Measurements from ENCODE around the gene CACNA1C.

DNA sequence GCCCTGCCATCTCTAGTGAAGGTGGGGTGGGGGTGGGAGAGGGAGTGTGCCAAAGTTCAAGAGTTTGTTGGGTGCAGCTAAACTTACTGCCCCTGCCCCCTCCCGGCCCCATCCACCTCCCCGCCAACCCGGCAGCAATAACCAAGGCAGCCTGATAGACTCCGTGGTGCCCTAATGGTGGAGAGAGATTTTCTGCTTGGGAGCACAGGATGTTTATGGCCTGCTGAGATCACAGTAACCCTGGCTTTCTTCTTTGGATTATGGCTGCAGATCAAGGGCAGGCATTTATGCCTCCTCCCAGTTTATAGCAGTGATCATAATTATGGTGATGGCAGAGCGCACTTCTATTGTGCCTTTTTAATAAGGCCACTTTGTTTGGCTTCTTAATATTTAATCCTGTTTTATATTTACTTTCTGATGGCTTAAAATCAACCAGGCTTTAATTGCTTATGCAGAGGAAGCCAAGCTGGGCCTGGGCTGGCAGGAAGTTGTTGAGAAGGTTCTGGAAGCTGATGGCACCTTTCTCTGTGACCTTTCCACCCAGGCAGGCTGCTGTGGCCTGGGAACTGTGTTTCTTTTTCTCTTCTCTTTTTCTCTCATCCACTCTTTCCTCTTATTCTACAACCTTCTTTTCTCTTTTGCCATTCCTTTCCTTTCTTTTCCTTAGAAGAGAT lies 485.2 kb downstream of the CACNA1C start:
- TF ChIP-seq, protein P1, sequence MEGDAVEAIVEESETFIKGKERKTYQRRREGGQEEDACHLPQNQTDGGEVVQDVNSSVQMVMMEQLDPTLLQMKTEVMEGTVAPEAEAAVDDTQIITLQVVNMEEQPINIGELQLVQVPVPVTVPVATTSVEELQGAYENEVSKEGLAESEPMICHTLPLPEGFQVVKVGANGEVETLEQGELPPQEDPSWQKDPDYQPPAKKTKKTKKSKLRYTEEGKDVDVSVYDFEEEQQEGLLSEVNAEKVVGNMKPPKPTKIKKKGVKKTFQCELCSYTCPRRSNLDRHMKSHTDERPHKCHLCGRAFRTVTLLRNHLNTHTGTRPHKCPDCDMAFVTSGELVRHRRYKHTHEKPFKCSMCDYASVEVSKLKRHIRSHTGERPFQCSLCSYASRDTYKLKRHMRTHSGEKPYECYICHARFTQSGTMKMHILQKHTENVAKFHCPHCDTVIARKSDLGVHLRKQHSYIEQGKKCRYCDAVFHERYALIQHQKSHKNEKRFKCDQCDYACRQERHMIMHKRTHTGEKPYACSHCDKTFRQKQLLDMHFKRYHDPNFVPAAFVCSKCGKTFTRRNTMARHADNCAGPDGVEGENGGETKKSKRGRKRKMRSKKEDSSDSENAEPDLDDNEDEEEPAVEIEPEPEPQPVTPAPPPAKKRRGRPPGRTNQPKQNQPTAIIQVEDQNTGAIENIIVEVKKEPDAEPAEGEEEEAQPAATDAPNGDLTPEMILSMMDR (IDR thresholded peaks at IDR 0.05; ENCODE audit: borderline replicate concordance, extremely low read depth, low read length, poor library complexity, severe bottlenecking): no peak
- TF ChIP-seq EZH2 (IDR thresholded peaks at IDR 0.05; ENCODE audit: borderline replicate concordance, low read depth, low read length, severe bottlenecking): no peak

Data from DND-41 (cell line).